B cell (primary cell): ENCODE results near the gene THSD7A. TPM values are rescaled to one million over a fixed set of nuclear protein-coding genes. Genes with fewer than 3 reads are reported as not detected.

Experiments used
- ATAC-seq: fragments of 200-7000 bp; cut with Tn5 transposase; one replicate; pipeline ENCODE4 v1.10.0; 2021; ENCODE audit warnings: low read depth, mild to moderate bottlenecking, moderate number of reproducible peaks, moderate library complexity
- CTCF ChIA-PET: fragments of 350-600 bp; sonication (Branson Sonifier 250); formaldehyde crosslinking; loops from one replicate; lab custom pipeline; 2021; ENCODE audit warnings: antibody characterized with exemption, inconsistent platforms; lab: Charles Lee
- POLR2A ChIA-PET: fragments of 350-600 bp; sonication (Branson Sonifier 250); formaldehyde crosslinking; loops from one replicate; lab custom pipeline; 2021; ENCODE audit warnings: antibody characterized with exemption; lab: Charles Lee
- DNase-seq: peaks from one replicate; pipeline ENCODE4 v3.0.0; 2013
- H2AFZ ChIP-seq: 2 replicates; pipeline ENCODE4 v1.6.1; 2012; ENCODE audit warnings: mild to moderate bottlenecking, low read depth, low read length; ENCODE audit not compliant: insufficient read depth, poor library complexity, severe bottlenecking
- H3K27ac ChIP-seq, 2 donors: 1 replicate in 1 of 2; 2 replicates in 1 of 2; pipeline ENCODE4 v1.5.1; 2012 to 2013; ENCODE audit warnings: low read length in 2 of 2, mild to moderate bottlenecking in 2 of 2, moderate library complexity in 1 of 2
- H3K27me3 ChIP-seq, 4 experiments: fragments of 200-600 bp in 1 of 4; sonication (generic) in 1 of 4; replicated peaks in 1 of 4; 1 replicate in 2 of 4; 2 replicates in 2 of 4; pipeline versions ENCODE4 v1.6.1 to v1.7.0; 2013 to 2016; ENCODE audit warnings: low read length in 3 of 4, mild to moderate bottlenecking in 2 of 4, mixed read lengths in 1 of 4, moderate library complexity in 1 of 4; ENCODE audit not compliant: insufficient read depth in 4 of 4, control insufficient read depth in 3 of 4; ENCODE audit errors: control extremely low read depth in 1 of 4
- H3K36me3 ChIP-seq, 2 experiments: replicated peaks in 1 of 2; 1 replicate in 1 of 2; 2 replicates in 1 of 2; pipeline versions ENCODE4 v1.6.1 to v1.7.1; 2013; ENCODE audit warnings: low read length in 1 of 2; ENCODE audit not compliant: insufficient read depth in 2 of 2, control insufficient read depth in 1 of 2; ENCODE audit errors: control extremely low read depth in 1 of 2, extremely low read depth in 1 of 2
- H3K4me1 ChIP-seq, 2 donors: fragments of 200-600 bp in 1 of 2; sonication (generic) in 1 of 2; 1 replicate in 1 of 2; 2 replicates in 1 of 2; pipeline versions ENCODE4 v1.5.1 to v1.6.1; 2013 to 2017; ENCODE audit warnings: low read length in 2 of 2; ENCODE audit not compliant: control insufficient read depth in 2 of 2, insufficient read depth in 2 of 2
- H3K4me2 ChIP-seq: replicated peaks from 2 replicates; pipeline ENCODE3; 2012; ENCODE audit warnings: mild to moderate bottlenecking, low read depth, low read length; ENCODE audit not compliant: poor library complexity, severe bottlenecking
- H3K4me3 ChIP-seq, 5 experiments: fragments of 200-600 bp in 1 of 5; sonication (generic) in 1 of 5; 1 replicate in 3 of 5; 2 replicates in 2 of 5; pipeline versions ENCODE4 v1.5.1 to v1.7.0; 2011 to 2016; ENCODE audit warnings: low read length in 4 of 5, mild to moderate bottlenecking in 4 of 5, low read depth in 2 of 5, control low read depth in 1 of 5, moderate library complexity in 1 of 5; ENCODE audit not compliant: insufficient read depth in 1 of 5; ENCODE audit errors: control extremely low read depth in 1 of 5, extremely low read depth in 1 of 5
- H3K79me2 ChIP-seq: fragments of 200-600 bp; sonication (generic); one replicate; pipeline ENCODE4 v1.6.0; 2016; ENCODE audit warnings: low read length; ENCODE audit not compliant: control insufficient read depth, insufficient read depth
- H3K9ac ChIP-seq: fragments of 200-600 bp; sonication (generic); 2 replicates; pipeline ENCODE4 v1.6.1; 2017; ENCODE audit warnings: mild to moderate bottlenecking, low read length, moderate library complexity
- H3K9me3 ChIP-seq, 3 donors: one replicate each; pipeline versions ENCODE4 v1.6.1 to v1.7.1; 2013; ENCODE audit warnings: low read length in 2 of 3; ENCODE audit not compliant: control insufficient read depth in 2 of 3, insufficient read depth in 1 of 3; ENCODE audit errors: control extremely low read depth in 1 of 3
- H4K20me1 ChIP-seq: 2 replicates; pipeline ENCODE4 v1.6.0; 2012; ENCODE audit warnings: mild to moderate bottlenecking, low read length; ENCODE audit not compliant: insufficient read depth, control insufficient read depth, poor library complexity, severe bottlenecking
- H3K27ac Mint-ChIP-seq: one replicate; pipeline ENCODE4 v1.8.0; 2021; ENCODE audit warnings: mixed read lengths
- H3K27me3 Mint-ChIP-seq: one replicate; pipeline ENCODE4 v1.8.0; 2021; ENCODE audit warnings: mixed read lengths
- H3K4me1 Mint-ChIP-seq: one replicate; pipeline ENCODE4 v1.8.0; 2021; ENCODE audit warnings: mixed read lengths
- H3K4me3 Mint-ChIP-seq: one replicate; pipeline ENCODE4 v1.8.0; 2021; ENCODE audit warnings: mixed read lengths
- H3K9me3 Mint-ChIP-seq: one replicate; pipeline ENCODE4 v1.8.0; 2022; ENCODE audit warnings: mixed read lengths; ENCODE audit not compliant: insufficient read depth
- EZH2 ChIP-seq: IDR thresholded peaks from 2 replicates; pipeline ENCODE4 v1.6.1; 2012; ENCODE audit warnings: borderline replicate concordance, low read depth, mild to moderate bottlenecking, moderate library complexity, low read length; ENCODE audit not compliant: insufficient read depth, poor library complexity, severe bottlenecking
- WGBS: methylation state at CpG from one replicate; pipeline ENCODE4 v1.1.5; 2013; ENCODE audit warnings: missing lambda C conversion rate; ENCODE audit not compliant: insufficient coverage; 5-methylcytosine and 5-hydroxymethylcytosine counted together
- intact Hi-C: fragments of 100-400 bp; cut with micrococcal nuclease; formaldehyde crosslinking; loops from one replicate; pipeline ENCODE4 v1.10.0; 2022
- polyA plus RNA-seq: library from polyadenylated mRNA; depleted of rRNA; stranded (reverse); fragments of >200 nt; gene quantifications from 2 replicates; pipeline ENCODE4 v1.2.3, GENCODE V29; 2012
- total RNA-seq, 2 donors: library from RNA; stranded (reverse); fragments of 120-200 nt in 1 of 2; gene quantifications; 1 replicate in 1 of 2; 2 replicates in 1 of 2; pipeline versions ENCODE4 v1.2.3 to v1.2.4, GENCODE V29; 2013 to 2022
- TF ChIP-seq, protein P1 (sequence below): fragments of 200-600 bp; IDR thresholded peaks from one replicate; pipeline ENCODE4 v1.8.0; 2022; ENCODE audit warnings: antibody characterized with exemption, mild to moderate bottlenecking

Gene THSD7A
- total and polyA plus RNA-seq, 2 donors (not counting 1 experiment from before 2014, with no cell fraction given), result not detected

DNA sequence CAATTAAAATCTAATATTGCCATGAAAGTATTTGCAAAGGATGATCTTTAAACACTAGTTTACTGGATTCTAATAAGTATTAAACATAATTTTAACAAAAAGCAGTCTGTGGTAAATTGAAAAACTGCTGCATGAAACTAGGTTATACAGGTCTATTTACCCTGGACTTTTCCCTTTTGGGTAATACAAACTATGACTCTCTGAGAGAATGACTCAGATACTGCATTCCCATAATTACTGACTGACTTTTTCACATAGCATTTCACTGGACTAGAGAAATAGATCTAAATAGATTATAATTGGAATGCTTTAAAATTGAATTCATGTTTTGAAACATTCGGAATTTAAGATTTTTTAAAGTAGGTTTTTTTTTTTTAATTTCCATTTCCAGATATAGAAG is 395.7 kb downstream of the THSD7A start:
- no peak for TF ChIP-seq EZH2
- TF ChIP-seq, protein P1, sequence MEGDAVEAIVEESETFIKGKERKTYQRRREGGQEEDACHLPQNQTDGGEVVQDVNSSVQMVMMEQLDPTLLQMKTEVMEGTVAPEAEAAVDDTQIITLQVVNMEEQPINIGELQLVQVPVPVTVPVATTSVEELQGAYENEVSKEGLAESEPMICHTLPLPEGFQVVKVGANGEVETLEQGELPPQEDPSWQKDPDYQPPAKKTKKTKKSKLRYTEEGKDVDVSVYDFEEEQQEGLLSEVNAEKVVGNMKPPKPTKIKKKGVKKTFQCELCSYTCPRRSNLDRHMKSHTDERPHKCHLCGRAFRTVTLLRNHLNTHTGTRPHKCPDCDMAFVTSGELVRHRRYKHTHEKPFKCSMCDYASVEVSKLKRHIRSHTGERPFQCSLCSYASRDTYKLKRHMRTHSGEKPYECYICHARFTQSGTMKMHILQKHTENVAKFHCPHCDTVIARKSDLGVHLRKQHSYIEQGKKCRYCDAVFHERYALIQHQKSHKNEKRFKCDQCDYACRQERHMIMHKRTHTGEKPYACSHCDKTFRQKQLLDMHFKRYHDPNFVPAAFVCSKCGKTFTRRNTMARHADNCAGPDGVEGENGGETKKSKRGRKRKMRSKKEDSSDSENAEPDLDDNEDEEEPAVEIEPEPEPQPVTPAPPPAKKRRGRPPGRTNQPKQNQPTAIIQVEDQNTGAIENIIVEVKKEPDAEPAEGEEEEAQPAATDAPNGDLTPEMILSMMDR, result no peak
- intact Hi-C loops, result no loop called here
- H3K36me3 ChIP-seq, result no peaks in the 10 kb centered on the region
- POLR2A ChIA-PET, result no interaction called here
- H2AFZ ChIP-seq, result no peak overlapping the region
- Mint-ChIP-seq H3K27me3 (no peaks in the 10 kb centered on the region), H3K4me3 (no peak overlapping the region), H3K9me3 (no peaks in the 10 kb centered on the region), H3K27ac (no peak overlapping the region), H3K4me1 (no peaks in the 10 kb centered on the region)
- no peak overlapping the region for H3K4me2 ChIP-seq
- no peaks in the 10 kb centered on the region for H4K20me1 ChIP-seq
- DNase-seq (no peak), ATAC-seq (no peak)
- no peaks in the 10 kb centered on the region for H3K27me3 ChIP-seq
- H3K4me1 ChIP-seq, result no peaks in the 10 kb centered on the region
- no peak overlapping the region for H3K4me3 ChIP-seq
- no peak overlapping the region for H3K9ac ChIP-seq
- H3K79me2 ChIP-seq, result no peaks in the 10 kb centered on the region
- no CpG with 5 or more reads among the region's 1 CpG for WGBS
- no peak overlapping the region for H3K27ac ChIP-seq
- no peaks in the 10 kb centered on the region for H3K9me3 ChIP-seq
- CTCF ChIA-PET, result no interaction called here

DNA sequence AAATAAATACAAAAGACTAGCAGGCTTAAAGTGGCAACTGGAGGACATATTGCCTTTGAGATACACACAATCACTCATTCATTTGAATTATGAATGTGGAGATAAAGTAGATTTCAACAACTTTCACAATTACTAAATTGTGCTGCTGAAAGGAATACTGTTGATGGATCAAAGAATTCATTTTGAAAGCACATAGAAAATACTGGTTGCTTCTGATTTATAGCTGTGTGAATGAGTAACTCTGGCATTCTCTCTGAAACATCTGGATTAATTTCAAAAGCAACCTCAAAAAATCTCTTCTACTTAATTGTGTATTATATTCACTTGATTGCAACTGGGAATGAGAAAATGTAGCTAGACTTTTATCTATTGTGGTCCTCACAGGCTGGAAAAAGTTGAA is 397.6 kb downstream of the THSD7A start:
- Histone ChIP-seq H3K36me3 (no peaks in the 10 kb centered on the region), H3K4me3 (no peak overlapping the region), H3K27me3 (no peaks in the 10 kb centered on the region), H3K4me2 (no peak overlapping the region), H2AFZ (no peak overlapping the region), H3K27ac (no peak overlapping the region), H3K79me2 (no peaks in the 10 kb centered on the region), H3K9ac (no peak overlapping the region), H3K9me3 (no peaks in the 10 kb centered on the region), H4K20me1 (no peaks in the 10 kb centered on the region), H3K4me1 (no peaks in the 10 kb centered on the region)
- CTCF ChIA-PET, result interaction anchor here (0.7 kb wide), 1 partner anchor 679 kb away, joined by 3 read pairs; no protein-coding TSS in a partner anchor
- ATAC-seq (no peak), DNase-seq (no peak)
- Mint-ChIP-seq H3K4me3 (no peak overlapping the region), H3K27ac (no peak overlapping the region), H3K9me3 (no peaks in the 10 kb centered on the region), H3K27me3 (no peaks in the 10 kb centered on the region), H3K4me1 (no peaks in the 10 kb centered on the region)
- POLR2A ChIA-PET, result no interaction called here
- intact Hi-C loops, result no loop called here
- TF ChIP-seq EZH2, result no peak
- TF ChIP-seq, protein P1, result no peak
